Astrocyte (in vitro differentiated cells and primary cell): Measurements from ENCODE around the gene PLA2G4F. TPM values are rescaled to one million over a fixed set of nuclear protein-coding genes. Genes with fewer than 3 reads are reported as not detected.

Experiments
- DNase-seq: peaks from one replicate; pipeline ENCODE4 v3.0.0-alpha.2; 2010; ENCODE audit warnings: low read depth
- FAIRE-seq: peaks from 2 replicates; lab custom pipeline; 2011; peaks lifted over from hg19 to GRCh38; lab: Jason Lieb, UNC
- H2AFZ ChIP-seq: 2 replicates; pipeline ENCODE4 v1.6.0; 2012; ENCODE audit warnings: low read depth, low read length, inconsistent platforms
- H3K27ac ChIP-seq: 2 replicates; pipeline ENCODE4 v1.5.1; 2011; ENCODE audit warnings: low read depth, low read length, inconsistent platforms
- H3K27me3 ChIP-seq: 2 replicates; pipeline ENCODE4 v1.6.0; 2011; ENCODE audit warnings: low read length, inconsistent platforms; ENCODE audit not compliant: insufficient read depth
- H3K36me3 ChIP-seq: 2 replicates; pipeline ENCODE4 v1.5.1; 2011; ENCODE audit warnings: low read length, inconsistent platforms; ENCODE audit not compliant: insufficient read depth
- H3K4me1 ChIP-seq: 2 replicates; pipeline ENCODE4 v1.5.1; 2011; ENCODE audit warnings: low read length, inconsistent platforms; ENCODE audit not compliant: insufficient read depth
- H3K4me2 ChIP-seq: 2 replicates; pipeline ENCODE4 v1.6.0; 2012; ENCODE audit warnings: low read length, inconsistent platforms
- H3K4me3 ChIP-seq: 2 replicates; pipeline ENCODE4 v1.5.1; 2011; ENCODE audit warnings: low read depth, mild to moderate bottlenecking, low read length, inconsistent platforms; ENCODE audit not compliant: insufficient read depth
- H3K79me2 ChIP-seq: 2 replicates; pipeline ENCODE4 v1.6.0; 2012; ENCODE audit warnings: mild to moderate bottlenecking, low read length, inconsistent platforms; ENCODE audit not compliant: insufficient read depth
- H3K9ac ChIP-seq: 2 replicates; pipeline ENCODE4 v1.6.0; 2012; ENCODE audit warnings: mild to moderate bottlenecking, low read length, inconsistent platforms
- H3K9me3 ChIP-seq: 2 replicates; pipeline ENCODE4 v1.5.1; 2012; ENCODE audit warnings: low read depth, mild to moderate bottlenecking, low read length, inconsistent platforms; ENCODE audit not compliant: insufficient read depth
- H4K20me1 ChIP-seq: 2 replicates; pipeline ENCODE4 v1.6.0; 2012; ENCODE audit warnings: low read length, inconsistent platforms; ENCODE audit not compliant: insufficient read depth
- H3K27ac Mint-ChIP-seq: one replicate; pipeline ENCODE4 v1.8.0; 2021; ENCODE audit warnings: mild to moderate bottlenecking, mixed read lengths; ENCODE audit not compliant: unreplicated experiment
- H3K27me3 Mint-ChIP-seq: one replicate; pipeline ENCODE4 v1.8.0; 2021; ENCODE audit warnings: low read depth, mixed read lengths; ENCODE audit not compliant: unreplicated experiment
- H3K36me3 Mint-ChIP-seq: one replicate; pipeline ENCODE4 v1.8.0; 2021; ENCODE audit warnings: low read depth, mixed read lengths; ENCODE audit not compliant: unreplicated experiment
- H3K4me1 Mint-ChIP-seq: one replicate; pipeline ENCODE4 v1.8.0; 2021; ENCODE audit warnings: low read depth, mixed read lengths; ENCODE audit not compliant: unreplicated experiment
- H3K4me3 Mint-ChIP-seq: one replicate; pipeline ENCODE4 v1.8.0; 2021; ENCODE audit warnings: mild to moderate bottlenecking, moderate library complexity, mixed read lengths; ENCODE audit not compliant: unreplicated experiment
- H3K9me3 Mint-ChIP-seq: one replicate; pipeline ENCODE4 v1.8.0; 2021; ENCODE audit warnings: mild to moderate bottlenecking, mixed read lengths; ENCODE audit not compliant: unreplicated experiment
- EZH2 ChIP-seq: IDR thresholded peaks from 2 replicates; pipeline ENCODE4 v1.6.1; 2012; ENCODE audit warnings: mild to moderate bottlenecking, low read length, inconsistent platforms; ENCODE audit not compliant: insufficient read depth
- total RNA-seq: library from RNA; stranded (reverse); gene quantifications from 2 replicates; pipeline ENCODE4 v1.2.1, GENCODE V29; 2021
- TF ChIP-seq, protein P1 (sequence below): IDR thresholded peaks from 2 replicates; pipeline ENCODE4 v1.5.1; 2011; ENCODE audit warnings: low read depth, mild to moderate bottlenecking, inconsistent platforms, low read length, moderate library complexity; ENCODE audit not compliant: insufficient read depth

The PLA2G4F gene
- total RNA-seq, 1 donor from 2014 or later: 0.30 TPM

DNA sequence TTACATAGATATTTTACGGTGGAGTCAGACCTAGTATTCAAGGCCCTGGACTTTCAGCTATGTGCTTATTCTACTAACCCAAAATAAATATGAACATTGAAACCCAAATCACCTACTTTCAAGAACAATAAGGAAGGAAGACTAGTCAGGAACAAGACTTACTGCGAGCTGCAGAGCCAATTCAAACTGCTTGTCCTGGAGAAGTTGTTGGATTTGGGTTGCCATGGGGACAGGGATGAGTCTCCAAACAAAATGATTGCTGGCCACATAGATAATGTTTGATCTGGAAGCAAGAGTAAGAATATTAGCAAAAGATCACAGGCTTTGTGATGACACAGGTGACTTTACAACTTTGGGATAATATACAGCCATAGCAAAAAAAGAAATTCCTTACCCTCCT, 21.6 kb upstream of the PLA2G4F start:
- H3K4me1 Mint-ChIP-seq: no peaks in the 10 kb centered on the region
- no peak overlapping the region for H3K27ac Mint-ChIP-seq
- H3K4me3 Mint-ChIP-seq: no peak overlapping the region
- FAIRE-seq: no peak
- H3K4me3 ChIP-seq: no peak overlapping the region
- no peak overlapping the region for H2AFZ ChIP-seq
- no peaks in the 10 kb centered on the region for H3K9me3 Mint-ChIP-seq
- no peak overlapping the region for H3K27ac ChIP-seq
- no peaks in the 10 kb centered on the region for H3K27me3 Mint-ChIP-seq
- DNase-seq: no peak
- peaks cover 18% of the 10 kb centered on the region for H3K36me3 Mint-ChIP-seq
- TF ChIP-seq EZH2: no peak
- TF ChIP-seq, protein P1, sequence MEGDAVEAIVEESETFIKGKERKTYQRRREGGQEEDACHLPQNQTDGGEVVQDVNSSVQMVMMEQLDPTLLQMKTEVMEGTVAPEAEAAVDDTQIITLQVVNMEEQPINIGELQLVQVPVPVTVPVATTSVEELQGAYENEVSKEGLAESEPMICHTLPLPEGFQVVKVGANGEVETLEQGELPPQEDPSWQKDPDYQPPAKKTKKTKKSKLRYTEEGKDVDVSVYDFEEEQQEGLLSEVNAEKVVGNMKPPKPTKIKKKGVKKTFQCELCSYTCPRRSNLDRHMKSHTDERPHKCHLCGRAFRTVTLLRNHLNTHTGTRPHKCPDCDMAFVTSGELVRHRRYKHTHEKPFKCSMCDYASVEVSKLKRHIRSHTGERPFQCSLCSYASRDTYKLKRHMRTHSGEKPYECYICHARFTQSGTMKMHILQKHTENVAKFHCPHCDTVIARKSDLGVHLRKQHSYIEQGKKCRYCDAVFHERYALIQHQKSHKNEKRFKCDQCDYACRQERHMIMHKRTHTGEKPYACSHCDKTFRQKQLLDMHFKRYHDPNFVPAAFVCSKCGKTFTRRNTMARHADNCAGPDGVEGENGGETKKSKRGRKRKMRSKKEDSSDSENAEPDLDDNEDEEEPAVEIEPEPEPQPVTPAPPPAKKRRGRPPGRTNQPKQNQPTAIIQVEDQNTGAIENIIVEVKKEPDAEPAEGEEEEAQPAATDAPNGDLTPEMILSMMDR: no peak
- no peaks in the 10 kb centered on the region for H3K4me1 ChIP-seq
- H3K4me2 ChIP-seq: no peak overlapping the region
- no peaks in the 10 kb centered on the region for H4K20me1 ChIP-seq
- peaks cover 28% of the 10 kb centered on the region for H3K36me3 ChIP-seq
- no peak overlapping the region for H3K9ac ChIP-seq
- H3K79me2 ChIP-seq: no peaks in the 10 kb centered on the region
- no peaks in the 10 kb centered on the region for H3K27me3 ChIP-seq
- H3K9me3 ChIP-seq: no peaks in the 10 kb centered on the region

DNA sequence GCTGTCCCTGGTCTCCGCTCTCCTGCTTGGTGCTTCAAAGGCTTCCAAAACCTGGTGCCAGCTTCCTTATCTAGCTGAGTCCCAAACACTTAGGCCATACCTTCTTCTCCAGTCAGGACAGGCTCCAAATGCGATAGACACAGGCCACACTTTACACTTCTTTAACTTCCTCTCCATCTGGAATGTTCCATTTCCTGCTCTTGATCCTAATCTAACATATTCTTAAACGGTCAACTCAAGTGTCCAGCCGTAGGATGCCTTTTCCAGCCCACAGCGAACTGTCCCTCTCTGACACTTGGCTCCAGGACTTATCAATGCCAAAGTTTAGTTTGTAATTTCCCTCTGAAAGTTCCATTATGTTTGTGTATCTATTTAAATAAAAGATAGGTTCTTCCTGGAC, 19.2 kb upstream of the PLA2G4F start:
- no peak overlapping the region for H3K4me3 Mint-ChIP-seq
- H3K9me3 Mint-ChIP-seq: no peaks in the 10 kb centered on the region
- FAIRE-seq (no peak), DNase-seq (no peak)
- peaks cover 21% of the 10 kb centered on the region for H3K36me3 Mint-ChIP-seq
- Histone ChIP-seq H3K4me1 (no peaks in the 10 kb centered on the region), H3K4me3 (no peak overlapping the region), H3K27ac (no peak overlapping the region), H3K36me3 (peaks cover 40% of the 10 kb centered on the region), H3K9ac (no peak overlapping the region), H3K27me3 (no peaks in the 10 kb centered on the region), H3K9me3 (no peaks in the 10 kb centered on the region), H2AFZ (no peak overlapping the region), H3K79me2 (no peaks in the 10 kb centered on the region), H4K20me1 (no peaks in the 10 kb centered on the region), H3K4me2 (no peak overlapping the region)
- TF ChIP-seq, protein P1: no peak
- TF ChIP-seq EZH2: no peak
- H3K4me1 Mint-ChIP-seq: no peaks in the 10 kb centered on the region
- no peaks in the 10 kb centered on the region for H3K27me3 Mint-ChIP-seq
- H3K27ac Mint-ChIP-seq: no peak overlapping the region

DNA sequence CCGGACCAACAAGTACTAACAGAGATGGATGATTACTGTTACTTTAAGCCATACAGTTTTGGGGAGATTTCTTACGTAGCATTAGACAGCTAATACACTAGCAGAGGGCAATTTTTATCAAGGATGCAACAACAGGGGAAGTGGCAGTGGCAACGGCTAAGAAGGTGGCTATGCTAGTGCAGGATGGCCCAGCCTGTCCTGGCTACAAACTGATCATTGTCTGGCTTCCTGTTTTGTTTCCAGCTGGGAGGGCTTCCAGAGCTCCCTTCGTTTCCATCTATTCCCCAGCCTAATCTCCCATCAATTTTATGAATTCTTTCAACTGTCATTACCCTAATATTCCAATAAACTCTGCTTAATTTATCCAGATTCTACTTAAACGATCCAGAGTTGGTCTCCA, 16.0 kb upstream of the PLA2G4F start:
- H3K9ac ChIP-seq: no peak overlapping the region
- TF ChIP-seq, protein P1: no peak
- TF ChIP-seq EZH2: no peak
- peaks cover 51% of the 10 kb centered on the region for H3K36me3 ChIP-seq
- H2AFZ ChIP-seq: no peak overlapping the region
- H3K4me1 ChIP-seq: no peaks in the 10 kb centered on the region
- no peaks in the 10 kb centered on the region for H3K9me3 ChIP-seq
- Mint-ChIP-seq H3K4me3 (no peak overlapping the region), H3K9me3 (no peaks in the 10 kb centered on the region), H3K36me3 (peaks cover 21% of the 10 kb centered on the region), H3K27ac (no peak overlapping the region), H3K27me3 (no peaks in the 10 kb centered on the region), H3K4me1 (no peaks in the 10 kb centered on the region)
- H3K4me2 ChIP-seq: no peak overlapping the region
- H3K27me3 ChIP-seq: no peaks in the 10 kb centered on the region
- H3K79me2 ChIP-seq: no peaks in the 10 kb centered on the region
- no peak overlapping the region for H3K27ac ChIP-seq
- FAIRE-seq (no peak), DNase-seq (no peak)
- H3K4me3 ChIP-seq: no peak overlapping the region
- no peaks in the 10 kb centered on the region for H4K20me1 ChIP-seq
